ENCODE results near the gene NRL.

GRCh38 chr14:24149302-24149969 is 34.7 kb upstream of the NRL start:
- TF ChIP-seq CTCF (IDR thresholded peaks at IDR 0.05) (no peak), POLR2A (IDR thresholded peaks at IDR 0.05) (no peak), POLR2AphosphoS5 (IDR thresholded peaks at IDR 0.05) (no peak)
